SK-N-SH (cell line): ENCODE results near the gene ARL6IP4. TPM values are rescaled to one million over a fixed set of nuclear protein-coding genes. Genes with fewer than 3 reads are reported as not detected.

Experiments
- CTCF ChIA-PET: fragments of 300-600, 350-600 bp; formaldehyde crosslinking; extraction: SDS; loops from one replicate; lab custom pipeline; 2021; lab: Yijun Ruan, JAX
- POLR2A ChIA-PET: fragments of 350-600 bp; sonication (Branson Sonifier 250); formaldehyde crosslinking; extraction: SDS; loops from one replicate; lab custom pipeline; 2020; ENCODE audit warnings: antibody characterized with exemption, inconsistent platforms; lab: Yijun Ruan, JAX
- DNase-seq: peaks from one replicate; pipeline ENCODE4 v3.0.0; 2012
- H2AFZ ChIP-seq: fragments of 200-600 bp; sonication (generic); 2 replicates; pipeline ENCODE4 v1.8.1; 2016; ENCODE audit warnings: antibody characterized with exemption, mild to moderate bottlenecking, low read depth
- H3F3A ChIP-seq: fragments of 200-600 bp; sonication (generic); replicated peaks from 2 replicates; pipeline ENCODE3; 2016; ENCODE audit warnings: antibody characterized with exemption, mild to moderate bottlenecking; ENCODE audit not compliant: insufficient read depth
- H3K27ac ChIP-seq, 2 experiments: fragments of 200-500 bp in 1 of 2; fragments of 200-600 bp in 1 of 2; sonication (Bioruptor generic) in 1 of 2; sonication (generic), shearing (Covaris generic) in 1 of 2; 2 replicates each; pipeline versions ENCODE4 v1.5.1 to v1.6.1; 2014 to 2016; ENCODE audit warnings: low read depth in 2 of 2, inconsistent platforms in 1 of 2, low read length in 1 of 2, mild to moderate bottlenecking in 1 of 2, mixed read lengths in 1 of 2
- H3K27me3 ChIP-seq: fragments of 200-600 bp; sonication (generic), shearing (Covaris generic); 2 replicates; pipeline ENCODE4 v1.6.1; 2016; ENCODE audit warnings: mixed run types; ENCODE audit not compliant: insufficient read depth
- H3K36me3 ChIP-seq, 2 experiments: fragments of 200-500 bp in 1 of 2; fragments of 200-600 bp in 1 of 2; sonication (Bioruptor generic) in 1 of 2; sonication (generic) in 1 of 2; replicated peaks in 1 of 2; 2 replicates each; pipeline versions ENCODE3 to v1.5.1; 2014 to 2016; ENCODE audit warnings: low read length in 1 of 2, mild to moderate bottlenecking in 1 of 2; ENCODE audit not compliant: insufficient read depth in 2 of 2, control insufficient read depth in 1 of 2
- H3K4me1 ChIP-seq, 2 experiments: fragments of 200-500 bp in 1 of 2; fragments of 200-600 bp in 1 of 2; sonication (Bioruptor generic) in 1 of 2; sonication (generic), shearing (Covaris generic) in 1 of 2; 2 replicates each; pipeline versions ENCODE4 v1.5.1 to v1.6.1; 2014 to 2016; ENCODE audit warnings: low read depth in 1 of 2, low read length in 1 of 2, mixed run types in 1 of 2; ENCODE audit not compliant: insufficient read depth in 2 of 2, control insufficient read depth in 1 of 2
- H3K4me2 ChIP-seq: fragments of 200-600 bp; sonication (generic), shearing (Covaris generic); 2 replicates; pipeline ENCODE4 v1.6.1; 2017; ENCODE audit warnings: mixed run types
- H3K4me3 ChIP-seq, 2 experiments: fragments of 200-500 bp in 1 of 2; fragments of 200-600 bp in 1 of 2; sonication (Bioruptor generic) in 1 of 2; sonication (generic), shearing (Covaris generic) in 1 of 2; 2 replicates each; pipeline versions ENCODE4 v1.5.1 to v1.8.1; 2014 to 2016; ENCODE audit warnings: low read depth in 2 of 2, inconsistent platforms in 1 of 2, low read length in 1 of 2, mild to moderate bottlenecking in 1 of 2, mixed read lengths in 1 of 2, moderate library complexity in 1 of 2
- H3K79me2 ChIP-seq: fragments of 200-600 bp; sonication (generic); 2 replicates; pipeline ENCODE4 v1.8.1; 2017; ENCODE audit warnings: mild to moderate bottlenecking; ENCODE audit not compliant: insufficient read depth
- H3K9ac ChIP-seq: fragments of 200-600 bp; sonication (generic); 2 replicates; pipeline ENCODE4 v1.6.1; 2017; ENCODE audit warnings: mixed run types
- H3K9me2 ChIP-seq: fragments of 200-600 bp; sonication (generic); 2 replicates; pipeline ENCODE4 v1.6.1; 2017; ENCODE audit warnings: mixed run types
- H3K9me3 ChIP-seq: fragments of 200-600 bp; sonication (generic); 2 replicates; pipeline ENCODE4 v1.6.1; 2017; ENCODE audit warnings: mixed run types, mild to moderate bottlenecking, moderate library complexity
- H4K20me1 ChIP-seq: fragments of 200-600 bp; sonication (generic); 2 replicates; pipeline ENCODE4 v1.6.1; 2017; ENCODE audit warnings: mild to moderate bottlenecking, mixed run types; ENCODE audit not compliant: insufficient read depth
- CHD2 ChIP-seq: fragments of 150-350 bp; IDR thresholded peaks from 2 replicates; pipeline ENCODE4 v1.6.1; 2018; ENCODE audit warnings: low read length; ENCODE audit not compliant: partially characterized antibody
- EP300 ChIP-seq, 2 experiments: IDR thresholded peaks; 2 replicates each; pipeline versions ENCODE4 v1.4.0 to v1.6.1; 2012; ENCODE audit warnings: borderline replicate concordance in 1 of 2, low read depth in 1 of 2, low read length in 1 of 2
- EZH2phosphoT487 ChIP-seq: fragments of 200-600 bp; sonication (generic); IDR thresholded peaks from 2 replicates; pipeline ENCODE4 v1.6.1; 2017; ENCODE audit warnings: low read depth, mixed run types, mild to moderate bottlenecking, antibody characterized with exemption, moderate library complexity, borderline replicate concordance
- FOSL2 ChIP-seq: IDR thresholded peaks from 2 replicates; pipeline ENCODE4 v1.4.0; 2012; ENCODE audit warnings: low read depth, mild to moderate bottlenecking, moderate library complexity, borderline replicate concordance
- GABPA ChIP-seq: IDR thresholded peaks from 2 replicates; pipeline ENCODE4 v1.4.0; 2012; ENCODE audit warnings: low read depth, mild to moderate bottlenecking
- GATA2 ChIP-seq: sonication (generic); formaldehyde crosslinking; IDR thresholded peaks from 2 replicates; pipeline ENCODE4 v1.5.0; 2020; ENCODE audit warnings: mild to moderate bottlenecking, missing genetic modification reagents
- MXI1 ChIP-seq: IDR thresholded peaks from 2 replicates; pipeline ENCODE4 v1.6.1; 2012; ENCODE audit warnings: mild to moderate bottlenecking, low read depth, low read length, improper control_type of control experiment
- NFIC ChIP-seq: IDR thresholded peaks from 2 replicates; pipeline ENCODE4 v1.4.0; 2012; ENCODE audit warnings: borderline replicate concordance
- NRF1 ChIP-seq: IDR thresholded peaks from 2 replicates; pipeline ENCODE4 v1.6.1; 2012; ENCODE audit warnings: low read depth, mild to moderate bottlenecking, low read length
- TAF1 ChIP-seq: IDR thresholded peaks from 2 replicates; pipeline ENCODE4 v1.6.1; 2012; ENCODE audit warnings: low read depth, mild to moderate bottlenecking, low read length, moderate library complexity, borderline replicate concordance
- WGBS: methylation state at CpG from one replicate; pipeline ENCODE4 v1.1.6; 2017; ENCODE audit warnings: low lambda C conversion rate; 5-methylcytosine and 5-hydroxymethylcytosine counted together
- polyA plus RNA-seq, 3 experiments: library from polyadenylated mRNA; depleted of rRNA; stranded (reverse); fragments of >200 nt; gene quantifications; 2 replicates each; pipeline ENCODE4 v1.2.3, GENCODE V29; 2012
- TF ChIP-seq, protein P1 (sequence below): IDR thresholded peaks from 2 replicates; pipeline ENCODE4; 2012
- TF ChIP-seq, protein P2 (sequence below): IDR thresholded peaks from 2 replicates; pipeline ENCODE4 v1.4.0; 2012; ENCODE audit warnings: low read depth, borderline replicate concordance

ARL6IP4 gene
- polyA plus RNA-seq, 1 of the 3 experiments (the other 2 are of a cell fraction): 370 TPM

DNA sequence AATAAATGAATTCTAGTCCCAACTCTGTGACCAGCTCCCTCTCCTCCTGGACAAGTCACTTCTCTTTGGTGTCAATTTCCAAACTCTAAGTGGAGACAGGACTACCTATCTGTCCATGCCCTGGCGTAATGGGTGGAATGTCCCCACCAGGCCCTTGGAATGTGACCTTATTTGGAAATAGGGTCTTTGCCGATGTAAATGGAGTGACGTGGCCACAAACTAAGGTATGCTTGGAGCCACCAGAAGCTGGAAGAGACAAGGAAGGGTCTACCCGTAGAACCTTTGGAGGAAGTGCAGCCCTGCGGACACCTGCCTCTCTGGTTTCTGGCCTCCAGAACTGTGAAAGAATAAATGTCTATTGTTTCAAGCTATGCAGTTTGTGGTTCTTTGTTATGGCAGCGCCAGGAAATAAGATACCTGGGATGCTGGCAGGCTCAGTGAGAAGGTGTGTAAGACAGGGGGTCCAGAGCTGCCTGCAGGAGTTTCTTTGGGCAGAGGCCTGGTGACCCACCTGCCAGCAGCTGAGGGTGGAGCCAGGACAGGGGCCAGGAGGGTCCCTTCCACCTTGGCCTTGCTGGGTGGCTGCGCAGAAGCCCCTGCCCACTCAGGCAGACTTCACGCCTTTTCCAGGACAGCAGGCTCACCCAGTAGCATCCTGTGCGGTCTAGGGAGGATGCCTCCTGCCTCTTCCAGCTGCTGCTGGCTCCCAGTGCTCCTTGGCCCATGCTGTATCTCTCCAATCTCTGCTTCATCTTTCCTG is 45.8 kb downstream of the ARL6IP4 start:
- Histone ChIP-seq H3K4me3 (no peak overlapping the region), H2AFZ (no peak overlapping the region), H4K20me1 (no peaks in the 10 kb centered on the region), H3K27ac (no peak overlapping the region), H3K9ac (no peak overlapping the region), H3K4me1 (peaks cover 0 to 2% of the 10 kb centered on the region in 2 experiments; a peak in 1 of 4 replicates), H3K9me3 (no peaks in the 10 kb centered on the region), H3F3A (no peaks in the 10 kb centered on the region), H3K36me3 (no peaks in the 10 kb centered on the region), H3K9me2 (no peaks in the 10 kb centered on the region), H3K79me2 (no peaks in the 10 kb centered on the region), H3K27me3 (no peaks in the 10 kb centered on the region), H3K4me2 (no peak overlapping the region)
- ChIA-PET CTCF (interaction anchor here (1.0 to 3.1 kb wide), 2 partner anchors 17 to 212 kb away, joined by 3 to 14 read pairs; no protein-coding TSS in a partner anchor), POLR2A (no interaction called here)
- DNase-seq: no peak
- WGBS: 98% methylated on average over 7 of the region's 9 CpGs
- TF ChIP-seq EP300 (IDR thresholded peaks at IDR 0.05; ENCODE audit: borderline replicate concordance in 1 of 2, low read depth in 1 of 2, low read length in 1 of 2) (no peak), GABPA (no peak)

DNA sequence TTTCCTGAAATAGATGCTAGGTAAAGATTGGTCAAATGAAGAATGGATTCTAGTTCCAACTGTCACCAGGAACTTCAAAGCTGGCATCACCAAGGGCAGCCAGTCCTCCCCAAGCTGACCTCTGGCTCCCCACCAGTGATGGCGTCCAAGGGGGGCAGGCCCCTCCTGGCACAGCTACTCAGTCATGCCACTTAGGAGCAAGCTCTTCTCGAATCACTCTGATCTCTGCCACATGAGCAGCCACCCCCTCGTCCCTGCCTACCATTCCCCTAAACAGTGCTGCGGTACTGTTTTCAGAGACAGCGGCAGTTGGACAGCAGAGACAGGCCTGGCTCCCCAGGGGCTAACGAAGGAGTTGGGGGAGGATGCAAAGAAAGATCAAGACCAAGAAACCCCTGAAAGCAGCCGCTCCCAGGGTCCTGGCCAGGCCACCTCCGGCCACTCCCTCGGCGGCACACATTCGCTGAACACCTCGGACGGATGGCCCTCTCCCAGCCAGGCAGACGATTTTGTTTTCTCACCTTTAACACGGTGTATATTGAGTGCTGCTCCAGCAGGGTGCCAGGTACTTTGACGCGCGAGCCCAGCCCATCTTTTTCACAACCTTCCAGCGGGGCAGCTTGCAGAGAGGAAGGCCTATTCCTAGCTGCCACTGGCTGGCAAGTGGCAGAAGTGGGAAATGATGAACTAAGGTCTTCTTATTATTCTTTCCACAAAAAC is 47.4 kb downstream of the ARL6IP4 start:
- H3K9me3 ChIP-seq: no peaks in the 10 kb centered on the region
- TF ChIP-seq GABPA (no peak), NFIC (no peak), TAF1 (no peak), FOSL2 (no peak), EP300 (IDR thresholded peaks at IDR 0.05; ENCODE audit: borderline replicate concordance in 1 of 2, low read depth in 1 of 2, low read length in 1 of 2) (no peak)
- CTCF ChIA-PET: interaction anchor here (3.1 kb wide), 1 partner anchor 15 kb away, joined by 14 read pairs; no protein-coding TSS in a partner anchor
- DNase-seq: no peak
- no peaks in the 10 kb centered on the region for H3K27me3 ChIP-seq
- WGBS: 95% methylated on average over 15 of the region's 19 CpGs
- H2AFZ ChIP-seq: no peak overlapping the region
- H3K4me1 ChIP-seq: peaks cover 0 to 2% of the 10 kb centered on the region in 2 experiments; a peak in 1 of 4 replicates
- H4K20me1 ChIP-seq: no peaks in the 10 kb centered on the region
- no peak overlapping the region for H3K9ac ChIP-seq
- no peaks in the 10 kb centered on the region for H3K9me2 ChIP-seq
- H3F3A ChIP-seq: no peaks in the 10 kb centered on the region
- no peak overlapping the region for H3K4me2 ChIP-seq
- H3K79me2 ChIP-seq: no peaks in the 10 kb centered on the region
- no peak overlapping the region for H3K4me3 ChIP-seq
- POLR2A ChIA-PET: no interaction called here
- H3K27ac ChIP-seq: no peak overlapping the region
- H3K36me3 ChIP-seq: no peaks in the 10 kb centered on the region

DNA sequence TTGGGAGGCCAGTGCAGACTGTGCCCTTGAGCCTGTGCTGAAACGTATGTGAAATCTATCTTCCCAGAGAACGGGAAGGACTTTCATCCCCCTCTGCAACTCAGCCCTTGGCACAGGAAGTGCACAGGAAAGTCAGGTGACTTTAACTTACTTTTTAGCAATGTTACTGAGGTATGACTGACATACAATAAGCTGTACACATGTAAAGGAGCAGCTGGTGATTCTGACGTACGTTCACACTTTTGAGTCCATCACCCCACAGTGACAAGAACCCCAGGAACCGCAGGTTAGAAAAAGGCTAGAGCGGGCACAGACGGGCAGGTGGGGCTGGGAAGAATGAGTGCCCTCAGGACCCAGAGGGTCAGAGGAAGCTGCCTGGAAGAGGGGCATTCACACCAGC is 48.0 kb downstream of the ARL6IP4 start:
- H3K4me2 ChIP-seq: no peak overlapping the region
- 94% methylated on average over 7 of the region's 7 CpGs for WGBS
- H3K4me1 ChIP-seq: no peaks in the 10 kb centered on the region
- H4K20me1 ChIP-seq: no peaks in the 10 kb centered on the region
- H3K27ac ChIP-seq: no peak overlapping the region
- DNase-seq: no peak
- H3K27me3 ChIP-seq: no peaks in the 10 kb centered on the region
- no peaks in the 10 kb centered on the region for H3K79me2 ChIP-seq
- H2AFZ ChIP-seq: no peak overlapping the region
- POLR2A ChIA-PET: no interaction called here
- H3K4me3 ChIP-seq: no peak overlapping the region
- CTCF ChIA-PET: interaction anchor here (3.1 kb wide), 1 partner anchor 15 kb away, joined by 14 read pairs; no protein-coding TSS in a partner anchor
- H3K9ac ChIP-seq: no peak overlapping the region
- TF ChIP-seq CHD2 (no peak), NRF1 (no peak), EZH2phosphoT487 (no peak), GABPA (no peak), GATA2 (no peak), MXI1 (no peak)
- TF ChIP-seq, protein P1, sequence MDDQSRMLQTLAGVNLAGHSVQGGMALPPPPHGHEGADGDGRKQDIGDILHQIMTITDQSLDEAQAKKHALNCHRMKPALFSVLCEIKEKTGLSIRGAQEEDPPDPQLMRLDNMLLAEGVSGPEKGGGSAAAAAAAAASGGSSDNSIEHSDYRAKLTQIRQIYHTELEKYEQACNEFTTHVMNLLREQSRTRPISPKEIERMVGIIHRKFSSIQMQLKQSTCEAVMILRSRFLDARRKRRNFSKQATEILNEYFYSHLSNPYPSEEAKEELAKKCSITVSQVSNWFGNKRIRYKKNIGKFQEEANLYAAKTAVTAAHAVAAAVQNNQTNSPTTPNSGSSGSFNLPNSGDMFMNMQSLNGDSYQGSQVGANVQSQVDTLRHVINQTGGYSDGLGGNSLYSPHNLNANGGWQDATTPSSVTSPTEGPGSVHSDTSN: no peak
- TF ChIP-seq, protein P2, sequence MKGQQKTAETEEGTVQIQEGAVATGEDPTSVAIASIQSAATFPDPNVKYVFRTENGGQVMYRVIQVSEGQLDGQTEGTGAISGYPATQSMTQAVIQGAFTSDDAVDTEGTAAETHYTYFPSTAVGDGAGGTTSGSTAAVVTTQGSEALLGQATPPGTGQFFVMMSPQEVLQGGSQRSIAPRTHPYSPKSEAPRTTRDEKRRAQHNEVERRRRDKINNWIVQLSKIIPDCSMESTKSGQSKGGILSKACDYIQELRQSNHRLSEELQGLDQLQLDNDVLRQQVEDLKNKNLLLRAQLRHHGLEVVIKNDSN: no peak
- H3K36me3 ChIP-seq: peaks cover 0 to 2% of the 10 kb centered on the region in 2 experiments
- H3F3A ChIP-seq: no peaks in the 10 kb centered on the region
- no peaks in the 10 kb centered on the region for H3K9me3 ChIP-seq
- H3K9me2 ChIP-seq: no peaks in the 10 kb centered on the region
